BLaER1 (cell line): Measurements from ENCODE around the gene RFLNA.

Source experiments
- H3K27ac ChIP-seq: shearing (Covaris generic); formaldehyde crosslinking; 2 replicates; pipeline ENCODE4 v1.8.1; 2022
- H3K27me3 ChIP-seq: shearing (Covaris generic); formaldehyde crosslinking; 2 replicates; pipeline ENCODE4 v1.8.1; 2022
- H3K36me3 ChIP-seq: shearing (Covaris generic); formaldehyde crosslinking; 2 replicates; pipeline ENCODE4 v1.8.1; 2022
- H3K4me1 ChIP-seq: shearing (Covaris generic); formaldehyde crosslinking; 2 replicates; pipeline ENCODE4 v1.8.1; 2022
- H3K4me2 ChIP-seq: shearing (Covaris generic); formaldehyde crosslinking; 2 replicates; pipeline ENCODE4 v1.8.1; 2022
- H3K4me3 ChIP-seq: shearing (Covaris generic); formaldehyde crosslinking; 2 replicates; pipeline ENCODE4 v1.8.1; 2022
- H3K9ac ChIP-seq: shearing (Covaris generic); formaldehyde crosslinking; 2 replicates; pipeline ENCODE4 v1.8.1; 2022
- H3K9me3 ChIP-seq: shearing (Covaris generic); formaldehyde crosslinking; 2 replicates; pipeline ENCODE4 v1.8.1; 2022
- H4K20me1 ChIP-seq: shearing (Covaris generic); formaldehyde crosslinking; 2 replicates; pipeline ENCODE4 v1.8.1; 2022
- Cebpa-rat ChIP-seq: shearing (Covaris generic); IDR thresholded peaks from 2 replicates; pipeline ENCODE4 v1.8.1; 2022

Gene RFLNA

DNA sequence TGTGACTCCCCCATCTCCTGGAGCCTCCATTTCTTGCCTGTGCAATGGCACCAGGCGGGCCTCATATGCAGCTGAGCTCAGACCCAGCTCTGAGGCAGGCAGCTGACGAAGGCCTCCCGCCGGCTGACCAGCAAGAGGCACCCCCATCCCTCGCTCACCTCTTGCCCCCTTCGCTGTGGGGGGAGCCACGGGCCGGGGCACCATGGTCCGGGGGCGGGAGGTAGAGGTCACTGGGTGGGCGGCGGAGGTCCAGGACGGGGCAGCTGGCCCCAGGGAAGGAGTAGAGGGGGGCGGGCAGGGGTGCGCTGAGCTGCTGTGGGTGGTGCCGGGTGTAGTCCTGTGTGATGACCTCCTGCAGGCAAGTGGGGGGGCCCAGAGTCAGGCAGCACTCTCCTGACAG is 39.4 kb downstream of the RFLNA start:
- H3K9ac ChIP-seq, result no peak overlapping the region
- H3K36me3 ChIP-seq, result peaks cover 87% of the 10 kb centered on the region
- no peak overlapping the region for H3K4me3 ChIP-seq
- no peaks in the 10 kb centered on the region for H3K9me3 ChIP-seq
- no peak for TF ChIP-seq Cebpa-rat
- no peak overlapping the region for H3K27ac ChIP-seq
- H3K4me1 ChIP-seq, result peaks cover under 1% of the 10 kb centered on the region; the same call in 1 of the 2 replicates
- H4K20me1 ChIP-seq, result 0 out of 2 replicates have a peak, but pooled peaks cover 14% of the 10 kb centered on the region
- H3K27me3 ChIP-seq, result no peaks in the 10 kb centered on the region
- H3K4me2 ChIP-seq, result no peak overlapping the region

DNA sequence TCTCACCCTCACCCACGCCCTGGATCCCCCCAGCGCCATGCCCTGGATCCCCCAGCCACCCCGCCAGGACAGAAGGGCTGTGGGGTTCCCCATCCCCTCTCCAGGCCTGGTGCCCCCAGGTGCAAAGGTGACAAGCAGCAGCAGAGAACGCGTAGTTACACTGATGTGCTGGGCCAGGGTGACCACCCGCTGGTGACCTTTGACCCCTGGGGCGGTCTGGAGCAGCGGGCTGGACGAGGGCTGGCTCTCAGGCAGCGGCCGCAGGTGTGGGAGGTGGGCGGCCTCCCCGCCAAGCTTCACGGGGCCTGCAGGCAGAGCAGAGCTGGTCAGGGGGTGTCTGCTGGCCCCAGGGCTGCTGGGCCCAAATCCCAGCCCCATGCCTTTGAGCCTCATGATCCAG is 40.1 kb downstream of the RFLNA start:
- H3K4me1 ChIP-seq, result no peaks in the 10 kb centered on the region
- no peak for TF ChIP-seq Cebpa-rat
- peaks cover 86% of the 10 kb centered on the region for H3K36me3 ChIP-seq
- H3K4me3 ChIP-seq, result no peak overlapping the region
- no peak overlapping the region for H3K9ac ChIP-seq
- no peak overlapping the region for H3K27ac ChIP-seq
- H3K27me3 ChIP-seq, result no peaks in the 10 kb centered on the region
- 0 out of 2 replicates have a peak, but pooled peaks cover 14% of the 10 kb centered on the region for H4K20me1 ChIP-seq
- no peak overlapping the region for H3K4me2 ChIP-seq
- H3K9me3 ChIP-seq, result no peaks in the 10 kb centered on the region

DNA sequence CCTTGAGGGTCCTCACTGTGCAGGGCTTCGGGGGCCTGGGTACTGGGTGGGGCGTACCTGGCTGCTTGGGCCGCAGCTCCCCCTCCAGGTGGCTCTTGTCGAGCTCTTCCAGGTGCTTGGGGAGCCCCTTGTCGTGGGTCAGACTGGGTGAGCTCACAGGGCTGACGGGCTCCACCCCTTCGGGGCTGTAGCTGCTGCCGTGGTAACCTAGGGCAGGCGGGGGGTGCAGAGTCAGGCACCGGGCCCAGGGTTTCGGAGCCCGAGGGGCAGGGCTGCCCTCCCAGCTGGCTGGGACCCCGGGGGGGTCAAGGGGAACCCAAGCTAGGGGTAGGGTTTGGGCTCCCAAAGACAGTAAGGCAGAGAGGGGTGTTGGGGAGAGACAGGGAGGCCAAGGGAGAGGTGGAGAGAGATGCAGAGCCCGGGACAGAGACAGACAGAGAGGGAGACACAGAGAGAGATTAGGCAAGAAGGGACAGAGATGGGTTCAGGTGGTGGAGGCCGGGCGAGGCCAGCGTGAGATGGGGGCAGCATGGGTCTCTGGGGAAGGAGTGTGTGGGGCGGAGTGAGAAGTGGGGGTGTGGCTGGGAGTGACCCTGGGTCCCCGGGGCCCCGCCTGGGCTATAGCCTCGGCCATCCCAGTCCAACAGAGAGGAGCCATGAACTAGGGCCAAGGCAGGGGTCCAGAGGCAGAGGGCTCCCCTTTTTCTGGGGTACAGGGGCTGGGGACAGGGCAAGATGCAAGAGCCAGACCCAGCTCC is 40.7 kb downstream of the RFLNA start:
- H3K4me3 ChIP-seq, result no peak overlapping the region
- TF ChIP-seq Cebpa-rat, result no peak
- peaks cover 86% of the 10 kb centered on the region for H3K36me3 ChIP-seq
- no peaks in the 10 kb centered on the region for H3K27me3 ChIP-seq
- H3K9me3 ChIP-seq, result no peaks in the 10 kb centered on the region
- 0 out of 2 replicates have a peak, but pooled peaks cover 14% of the 10 kb centered on the region for H4K20me1 ChIP-seq
- no peak overlapping the region for H3K9ac ChIP-seq
- H3K27ac ChIP-seq, result no peak overlapping the region
- no peaks in the 10 kb centered on the region for H3K4me1 ChIP-seq
- no peak overlapping the region for H3K4me2 ChIP-seq

DNA sequence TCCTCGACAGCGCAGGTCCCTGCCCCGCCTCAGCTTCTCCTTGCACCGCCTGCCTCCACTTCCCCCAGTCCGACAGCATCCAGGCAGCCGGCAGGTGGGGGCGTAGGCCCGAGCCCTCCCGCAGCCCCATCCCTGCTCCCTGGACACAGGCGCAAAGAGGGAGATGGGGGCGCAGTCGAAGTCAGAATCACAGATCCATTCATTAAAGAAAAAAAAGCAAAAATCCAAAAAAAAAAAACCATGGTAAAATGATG is 41.2 kb downstream of the RFLNA start:
- Histone ChIP-seq H3K9ac (no peak overlapping the region), H4K20me1 (0 out of 2 replicates have a peak, but pooled peaks cover 14% of the 10 kb centered on the region), H3K4me1 (no peaks in the 10 kb centered on the region), H3K27ac (no peak overlapping the region), H3K4me2 (no peak overlapping the region), H3K4me3 (no peak overlapping the region), H3K36me3 (peaks cover 86% of the 10 kb centered on the region), H3K9me3 (no peaks in the 10 kb centered on the region), H3K27me3 (no peaks in the 10 kb centered on the region)
- TF ChIP-seq Cebpa-rat, result no peak

DNA sequence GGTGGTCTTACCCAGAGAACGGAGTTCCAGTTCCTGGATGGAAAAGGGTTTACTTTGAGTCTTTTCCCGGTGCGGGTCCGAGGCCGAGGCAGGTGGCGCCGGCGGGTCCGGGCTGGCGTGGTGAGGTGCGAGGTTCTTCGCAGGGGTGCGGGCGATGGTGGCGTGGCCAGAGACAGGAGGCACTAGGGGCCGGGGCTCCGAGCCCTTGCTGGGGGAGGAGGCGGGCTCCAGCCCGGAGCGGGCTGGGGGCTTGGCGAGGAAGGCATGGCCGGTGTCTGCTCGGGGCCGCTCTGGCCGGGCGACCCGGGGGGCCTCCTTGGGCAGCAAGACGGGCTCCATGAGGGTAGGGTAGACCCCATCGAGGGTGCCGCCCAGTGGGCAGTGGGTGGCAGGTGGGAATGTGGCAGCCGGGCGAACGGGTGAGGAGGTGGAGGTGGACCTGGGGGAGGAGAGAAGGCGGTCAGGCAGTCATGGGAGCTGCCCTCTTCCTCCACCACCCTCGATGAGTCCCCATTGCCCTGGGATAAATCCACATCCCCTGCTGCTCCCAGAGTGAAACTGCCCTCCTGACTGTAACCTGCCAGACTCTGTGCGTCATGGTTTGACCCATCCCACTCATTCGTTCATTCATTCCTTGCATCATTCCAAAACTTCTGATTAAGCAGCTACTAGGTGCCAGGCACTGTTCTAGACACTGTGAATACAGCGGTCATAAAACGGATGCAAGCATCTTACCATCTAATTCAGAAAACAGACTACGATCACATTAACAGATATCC is 42.0 kb downstream of the RFLNA start:
- H4K20me1 ChIP-seq, result 0 out of 2 replicates have a peak, but pooled peaks cover 14% of the 10 kb centered on the region

DNA sequence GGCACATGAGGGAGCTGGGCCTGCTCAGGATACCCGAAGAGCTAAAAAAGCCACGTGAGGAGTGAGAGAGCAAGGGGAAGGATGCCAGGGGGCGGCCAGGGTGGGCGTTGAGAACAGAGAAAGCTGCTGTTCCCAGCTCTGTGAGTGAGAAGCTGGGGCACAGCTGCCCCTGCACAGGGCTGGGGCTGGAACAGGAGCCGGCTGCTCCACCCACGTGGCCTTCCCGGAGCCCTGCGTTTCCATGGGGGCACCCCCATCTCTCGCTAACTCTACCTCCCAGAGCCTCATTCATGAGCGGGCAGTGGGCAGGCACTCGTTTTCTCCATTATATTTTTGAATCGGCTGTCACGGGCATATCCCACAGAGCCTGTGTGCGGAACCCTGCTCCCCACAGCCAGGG is 42.7 kb downstream of the RFLNA start:
- Histone ChIP-seq H3K36me3 (peaks cover 86% of the 10 kb centered on the region), H3K27ac (no peak overlapping the region), H3K4me1 (no peaks in the 10 kb centered on the region), H3K27me3 (no peaks in the 10 kb centered on the region), H3K4me3 (no peak overlapping the region), H3K4me2 (no peak overlapping the region), H3K9me3 (no peaks in the 10 kb centered on the region), H4K20me1 (0 out of 2 replicates have a peak, but pooled peaks cover 14% of the 10 kb centered on the region), H3K9ac (no peak overlapping the region)
- TF ChIP-seq Cebpa-rat, result no peak

More for the DNA sequence above, 42.0 kb downstream of the RFLNA start:
- no peak overlapping the region for H3K4me2 ChIP-seq
- no peak for TF ChIP-seq Cebpa-rat
- no peaks in the 10 kb centered on the region for H3K4me1 ChIP-seq
- H3K27me3 ChIP-seq, result no peaks in the 10 kb centered on the region
- H3K9me3 ChIP-seq, result no peaks in the 10 kb centered on the region
- H3K9ac ChIP-seq, result no peak overlapping the region
- peaks cover 86% of the 10 kb centered on the region for H3K36me3 ChIP-seq
- no peak overlapping the region for H3K27ac ChIP-seq
- H3K4me3 ChIP-seq, result no peak overlapping the region

DNA sequence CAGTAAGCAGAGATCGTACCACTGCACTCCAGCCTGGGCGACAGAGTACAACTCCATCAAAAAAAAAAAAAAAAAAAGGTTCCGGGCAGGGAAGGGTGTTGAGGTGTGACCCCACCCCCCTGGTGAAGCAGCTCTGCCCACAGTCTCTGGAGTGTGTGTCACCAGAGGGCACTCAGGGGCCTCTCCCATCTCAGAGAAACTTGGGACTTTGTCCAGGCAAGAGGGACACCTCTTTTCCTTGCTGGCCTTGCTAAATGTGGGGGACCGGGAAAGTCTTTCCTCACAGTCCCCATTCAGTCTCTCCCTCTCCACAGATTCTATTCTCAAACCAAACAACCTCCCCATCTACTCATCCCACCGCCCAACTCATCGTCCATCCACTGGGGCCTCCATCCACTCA is 43.6 kb downstream of the RFLNA start:
- Histone ChIP-seq H4K20me1 (0 out of 2 replicates have a peak, but pooled peaks cover 14% of the 10 kb centered on the region), H3K36me3 (peaks cover 87% of the 10 kb centered on the region), H3K27ac (no peak overlapping the region), H3K4me1 (no peaks in the 10 kb centered on the region), H3K27me3 (no peaks in the 10 kb centered on the region), H3K4me2 (no peak overlapping the region), H3K4me3 (no peak overlapping the region), H3K9ac (no peak overlapping the region), H3K9me3 (no peaks in the 10 kb centered on the region)
- TF ChIP-seq Cebpa-rat, result no peak

DNA sequence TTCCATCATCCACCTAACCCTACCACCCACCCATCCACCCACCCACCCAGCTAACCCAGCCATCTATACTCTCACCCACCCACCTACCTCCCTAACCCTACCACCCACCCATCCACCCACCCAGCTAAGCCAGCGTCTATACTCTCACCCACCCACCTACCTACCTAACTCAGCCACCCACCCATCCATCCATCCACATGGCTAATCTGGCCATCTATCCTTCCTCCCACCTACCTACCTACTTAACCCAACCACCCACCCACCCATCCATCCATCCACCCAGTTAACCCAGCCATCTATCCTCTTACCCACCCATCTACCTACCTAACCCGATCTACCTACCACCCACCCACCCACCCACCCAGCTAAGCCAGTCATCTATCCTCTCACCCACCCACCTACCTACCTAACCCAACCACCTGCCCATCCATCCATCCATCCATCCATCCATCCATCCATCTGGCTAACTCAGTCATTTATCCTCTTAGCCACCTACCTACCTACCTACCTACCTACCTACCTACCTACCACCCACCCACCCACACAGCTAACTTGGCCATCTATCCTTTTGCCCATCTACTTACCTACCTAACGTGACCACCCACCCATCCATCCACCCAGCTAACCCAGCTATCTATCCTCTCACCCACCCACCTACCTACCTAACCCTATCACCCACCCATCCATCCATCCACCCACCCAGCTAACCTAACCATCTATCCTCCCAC is 44.1 kb downstream of the RFLNA start:
- Histone ChIP-seq H3K4me3 (no peak overlapping the region), H3K27ac (no peak overlapping the region), H3K9me3 (no peaks in the 10 kb centered on the region), H4K20me1 (0 out of 2 replicates have a peak, but pooled peaks cover 14% of the 10 kb centered on the region), H3K36me3 (peaks cover 88% of the 10 kb centered on the region), H3K4me1 (no peaks in the 10 kb centered on the region), H3K27me3 (no peaks in the 10 kb centered on the region), H3K9ac (no peak overlapping the region), H3K4me2 (no peak overlapping the region)
- TF ChIP-seq Cebpa-rat, result no peak

DNA sequence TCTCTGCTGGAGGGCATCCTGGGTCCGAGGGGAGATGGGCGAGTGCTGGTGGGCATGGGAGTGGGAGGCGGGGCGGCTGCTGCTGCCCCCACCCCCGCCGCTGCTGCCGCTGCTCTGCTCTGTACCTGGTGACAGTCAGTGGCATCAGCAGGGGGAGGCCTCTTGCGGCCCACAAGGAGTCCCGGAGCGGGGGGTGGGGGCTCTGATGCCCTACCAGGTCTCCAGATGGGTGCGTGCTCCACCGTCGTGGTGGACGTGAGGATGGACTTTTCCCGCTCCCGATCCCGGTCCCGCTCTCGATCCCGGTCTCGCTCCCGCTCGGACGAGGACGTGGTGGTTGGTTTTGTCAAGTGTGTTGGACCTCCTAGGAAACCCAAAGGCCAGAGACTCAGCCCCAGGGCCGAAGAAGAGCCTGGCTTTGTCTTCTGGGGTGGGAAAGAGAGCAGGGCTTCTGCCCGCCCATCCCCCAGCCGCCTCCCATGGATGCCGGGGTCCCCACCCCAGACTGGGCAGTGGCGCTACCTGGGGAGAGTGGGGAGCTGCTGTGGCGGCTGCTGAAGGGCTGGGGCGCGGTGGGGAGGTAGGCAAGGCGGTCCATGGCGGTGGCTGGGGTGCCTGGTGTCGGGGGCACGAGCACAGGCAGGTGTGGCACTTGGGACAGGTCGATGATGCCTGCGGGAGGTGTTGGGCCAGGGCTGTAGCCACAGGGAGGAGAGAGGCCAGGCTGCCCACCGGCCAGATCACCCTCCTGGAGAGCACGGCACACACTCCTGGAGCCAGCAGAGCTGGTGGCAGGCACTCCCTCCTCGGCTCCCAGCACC is 45.4 kb downstream of the RFLNA start:
- Histone ChIP-seq H3K27me3 (no peaks in the 10 kb centered on the region), H3K9ac (no peak overlapping the region), H3K36me3 (peaks cover 88% of the 10 kb centered on the region), H3K27ac (no peak overlapping the region), H3K4me2 (no peak overlapping the region), H3K9me3 (no peaks in the 10 kb centered on the region), H3K4me1 (no peaks in the 10 kb centered on the region), H4K20me1 (0 out of 2 replicates have a peak, but pooled peaks cover 14% of the 10 kb centered on the region), H3K4me3 (no peak overlapping the region)
- TF ChIP-seq Cebpa-rat, result no peak
